CD4-positive, alpha-beta T cell (primary cell): ENCODE results near the gene KICS2. TPM values are rescaled to one million over a fixed set of nuclear protein-coding genes. Genes with fewer than 3 reads are reported as not detected.

Experiments
- ATAC-seq: fragments of 200-7000 bp; cut with Tn5 transposase; one replicate; pipeline ENCODE4 v1.10.0; 2022; ENCODE audit warnings: mild to moderate bottlenecking; ENCODE audit not compliant: poor library complexity
- CTCF ChIA-PET: fragments of 350-600 bp; sonication (Branson Sonifier 250); formaldehyde crosslinking; loops from one replicate; lab custom pipeline; 2021; ENCODE audit warnings: antibody characterized with exemption, inconsistent platforms; lab: Charles Lee
- POLR2A ChIA-PET: fragments of 350-600 bp; sonication (Branson Sonifier 250); formaldehyde crosslinking; loops from one replicate; lab custom pipeline; 2021; ENCODE audit warnings: antibody characterized with exemption, inconsistent platforms; lab: Charles Lee
- DNase-seq, 14 experiments: peaks; one replicate each; pipeline ENCODE4 v3.0.0-alpha.2; 2013 to 2020; ENCODE audit warnings: mixed read lengths in 2 of 14
- H3K27ac ChIP-seq, 2 donors: one replicate each; pipeline versions ENCODE4 v1.5.1 to v1.7.0; 2013; ENCODE audit warnings: low read length in 2 of 2, low read depth in 1 of 2, mild to moderate bottlenecking in 1 of 2
- H3K27me3 ChIP-seq, 2 experiments: 1 replicate in 1 of 2; 2 replicates in 1 of 2; pipeline versions ENCODE4 v1.6.1 to v1.7.0; 2013; ENCODE audit warnings: low read length in 2 of 2, control low read depth in 1 of 2, mild to moderate bottlenecking in 1 of 2, moderate library complexity in 1 of 2; ENCODE audit not compliant: insufficient read depth in 2 of 2, control insufficient read depth in 1 of 2
- H3K36me3 ChIP-seq: one replicate; pipeline ENCODE4 v1.6.1; 2013; ENCODE audit warnings: low read length, control low read depth; ENCODE audit not compliant: insufficient read depth
- H3K4me1 ChIP-seq: one replicate; pipeline ENCODE4 v1.6.1; 2013; ENCODE audit warnings: low read length, control low read depth; ENCODE audit not compliant: insufficient read depth
- H3K4me3 ChIP-seq: one replicate; pipeline ENCODE4 v1.5.1; 2013; ENCODE audit warnings: mild to moderate bottlenecking, low read length, moderate library complexity
- H3K9me3 ChIP-seq, 2 experiments: 1 replicate in 1 of 2; 2 replicates in 1 of 2; pipeline versions ENCODE4 v1.6.1 to v1.7.0; 2013; ENCODE audit warnings: low read length in 2 of 2, mild to moderate bottlenecking in 2 of 2, control low read depth in 1 of 2, moderate library complexity in 1 of 2; ENCODE audit not compliant: control insufficient read depth in 1 of 2, insufficient read depth in 1 of 2
- H3K27ac Mint-ChIP-seq: one replicate; pipeline ENCODE4 v1.8.0; 2020; ENCODE audit warnings: mixed read lengths
- H3K27me3 Mint-ChIP-seq: one replicate; pipeline ENCODE4 v1.8.0; 2021; ENCODE audit warnings: mixed read lengths
- H3K36me3 Mint-ChIP-seq: one replicate; pipeline ENCODE4 v1.8.0; 2021; ENCODE audit warnings: low read depth, mixed read lengths
- H3K4me1 Mint-ChIP-seq: one replicate; pipeline ENCODE4 v1.8.0; 2021; ENCODE audit warnings: low read depth, mixed read lengths
- H3K4me3 Mint-ChIP-seq: one replicate; pipeline ENCODE4 v1.8.0; 2020; ENCODE audit warnings: mild to moderate bottlenecking, mixed read lengths
- H3K9me3 Mint-ChIP-seq: one replicate; pipeline ENCODE4 v1.8.0; 2020; ENCODE audit warnings: mixed read lengths
- CTCF ChIP-seq: fragments of 200-600 bp; IDR thresholded peaks from one replicate; pipeline ENCODE4 v1.8.0; 2022; ENCODE audit warnings: antibody characterized with exemption, mild to moderate bottlenecking
- intact Hi-C, 2 experiments: fragments of 100-400 bp; cut with DNase I in 1 of 2; cut with micrococcal nuclease in 1 of 2; formaldehyde crosslinking; loops; one replicate each; pipeline versions ENCODE4 v1.15.1 to v1.9.0; 2023 to 2025; cut with DNase I, micrococcal nuclease
- total RNA-seq, 174 experiments: library from RNA in 2 of 174; stranded (reverse) in 2 of 174; gene quantifications; one replicate each; pipeline ENCODE4 v1.2.3 and lab custom pipeline; 2021 to 2026

KICS2 gene
- total RNA-seq, 2 experiments from 2014 or later = 13.6 to 14.0 TPM

GRCh38 chr12:64190140-64190539 lies 32.0 kb downstream of the KICS2 start:
- intact Hi-C loops = no loop called here
- H3K27ac ChIP-seq = no peak overlapping the region
- H3K9me3 ChIP-seq = no peaks in the 10 kb centered on the region
- ChIA-PET CTCF (no interaction called here), POLR2A (no interaction called here)
- no peak overlapping the region for H3K4me3 ChIP-seq
- Mint-ChIP-seq H3K27me3 (no peaks in the 10 kb centered on the region), H3K9me3 (no peaks in the 10 kb centered on the region), H3K36me3 (peaks cover 35% of the 10 kb centered on the region), H3K4me3 (no peak overlapping the region), H3K4me1 (peaks cover 3% of the 10 kb centered on the region), H3K27ac (no peak overlapping the region)
- H3K27me3 ChIP-seq = no peaks in the 10 kb centered on the region
- ATAC-seq (no peak), DNase-seq (no peak)
- H3K4me1 ChIP-seq = no peaks in the 10 kb centered on the region
- H3K36me3 ChIP-seq = peaks cover 29% of the 10 kb centered on the region
- TF ChIP-seq CTCF = no peak

DNA sequence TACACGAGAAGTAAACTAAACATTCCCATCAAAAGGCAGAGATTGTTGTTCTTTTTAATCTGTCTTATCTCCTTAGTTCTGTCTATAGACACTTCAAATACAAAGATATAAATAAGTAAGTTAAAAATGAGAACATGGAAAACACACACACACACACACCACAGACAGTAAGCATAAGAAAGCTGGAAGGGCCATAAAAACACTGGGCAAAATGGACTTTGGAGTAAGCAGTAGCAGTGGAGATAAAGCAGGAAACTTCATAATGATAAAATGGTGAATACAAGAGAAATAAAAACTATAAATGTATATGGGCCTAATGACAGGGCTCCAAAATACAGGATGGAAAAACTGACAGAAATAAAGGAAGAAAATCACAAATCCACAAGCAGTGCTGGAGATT lies 32.6 kb downstream of the KICS2 start:
- Histone ChIP-seq H3K4me3 (no peak overlapping the region), H3K4me1 (no peaks in the 10 kb centered on the region), H3K9me3 (no peaks in the 10 kb centered on the region), H3K27me3 (no peaks in the 10 kb centered on the region), H3K27ac (no peak overlapping the region), H3K36me3 (peaks cover 26% of the 10 kb centered on the region)
- no peaks in the 10 kb centered on the region for H3K27me3 Mint-ChIP-seq
- H3K9me3 Mint-ChIP-seq = no peaks in the 10 kb centered on the region
- POLR2A ChIA-PET = no interaction called here
- TF ChIP-seq CTCF = no peak
- ATAC-seq (no peak), DNase-seq (no peak)
- H3K4me1 Mint-ChIP-seq = peaks cover 3% of the 10 kb centered on the region
- intact Hi-C loops = no loop called here
- CTCF ChIA-PET = no interaction called here
- H3K27ac Mint-ChIP-seq = no peak overlapping the region
- no peak overlapping the region for H3K4me3 Mint-ChIP-seq
- H3K36me3 Mint-ChIP-seq = peaks cover 35% of the 10 kb centered on the region

DNA sequence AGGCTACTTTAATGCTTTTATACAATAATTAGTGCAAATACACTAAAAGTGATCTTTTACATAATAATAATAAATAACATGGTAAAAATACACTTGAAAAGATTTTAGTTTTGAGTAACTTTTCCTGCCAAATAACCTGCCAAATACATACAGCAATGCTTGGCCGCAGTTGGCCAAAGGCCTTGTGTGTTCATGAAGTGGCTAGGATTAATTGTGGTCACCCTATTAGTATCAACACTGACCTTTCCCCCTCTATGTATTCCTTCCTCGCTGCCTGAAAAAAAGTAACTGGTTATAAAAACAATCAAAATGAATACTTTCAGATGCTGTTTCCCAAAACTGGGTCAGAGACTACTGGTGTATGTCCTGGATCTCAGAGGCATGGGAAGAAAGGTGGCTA lies 34.3 kb downstream of the KICS2 start:
- Histone ChIP-seq H3K36me3 (peaks cover 10% of the 10 kb centered on the region), H3K4me3 (no peak overlapping the region), H3K4me1 (no peaks in the 10 kb centered on the region), H3K27me3 (no peaks in the 10 kb centered on the region), H3K27ac (no peak overlapping the region), H3K9me3 (no peaks in the 10 kb centered on the region)
- DNase-seq (no peak), ATAC-seq (no peak)
- Mint-ChIP-seq H3K27ac (no peak overlapping the region), H3K27me3 (no peaks in the 10 kb centered on the region), H3K36me3 (peaks cover 31% of the 10 kb centered on the region), H3K4me1 (peaks cover 2% of the 10 kb centered on the region), H3K4me3 (no peak overlapping the region), H3K9me3 (no peaks in the 10 kb centered on the region)
- no peak for TF ChIP-seq CTCF
- ChIA-PET POLR2A (no interaction called here), CTCF (no interaction called here)
- intact Hi-C loops = no loop called here
